Stimulated activated CD4-positive, alpha-beta T cell treated with anti-CD3 and anti-CD28 coated beads, TNF-alpha, amount 100 ng/mL, for 48 hours (primary cell): ENCODE results near the gene LRRC1.
"Not testable (repeated sequence)": the region's sequence is repeated elsewhere in the genome, so short reads cannot be mapped to it uniquely, and the experiment has no call there.

Source experiments
- DNase-seq, 3 donors: peaks; one replicate each; pipeline ENCODE4 v3.0.0-alpha.2; 2020; ENCODE audit warnings: low read depth in 3 of 3

The LRRC1 gene

DNA sequence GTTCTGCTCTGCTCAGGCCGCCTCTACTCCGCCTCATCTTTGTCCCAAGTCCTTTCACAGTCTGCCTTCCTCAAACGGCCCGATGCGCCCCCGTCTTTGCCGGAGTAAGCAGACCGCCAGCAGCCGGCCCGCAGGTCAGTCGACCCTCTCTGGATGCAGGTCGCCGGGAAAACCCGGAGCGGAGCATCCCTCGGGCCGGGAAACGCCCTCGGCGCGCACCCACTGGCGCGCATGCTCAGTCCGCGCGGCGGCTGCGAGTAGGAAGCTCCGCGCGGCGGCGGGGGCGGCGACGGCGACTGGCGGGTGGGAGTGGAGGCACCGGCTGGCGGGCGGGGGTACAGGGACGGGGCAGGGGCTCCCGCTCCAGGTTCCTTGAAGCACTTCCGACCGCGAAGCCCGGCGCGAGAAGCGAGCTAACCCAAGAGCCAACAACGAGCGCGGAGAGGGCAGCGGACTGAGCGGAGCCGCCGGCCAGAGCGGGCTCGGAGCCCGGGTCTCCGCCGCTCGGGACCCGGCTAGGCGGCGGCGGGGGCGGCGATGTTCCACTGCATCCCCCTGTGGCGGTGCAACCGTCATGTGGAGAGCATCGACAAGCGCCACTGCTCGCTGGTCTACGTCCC, at the start of gene LRRC1:
TSS of gene LRRC1 (plus strand) at position 286 of the 620 bp plus-strand sequence. CDS start at position 538, 252 bp downstream.
- peak; percentile 59 to 72 (median 65) for DNase-seq

DNA sequence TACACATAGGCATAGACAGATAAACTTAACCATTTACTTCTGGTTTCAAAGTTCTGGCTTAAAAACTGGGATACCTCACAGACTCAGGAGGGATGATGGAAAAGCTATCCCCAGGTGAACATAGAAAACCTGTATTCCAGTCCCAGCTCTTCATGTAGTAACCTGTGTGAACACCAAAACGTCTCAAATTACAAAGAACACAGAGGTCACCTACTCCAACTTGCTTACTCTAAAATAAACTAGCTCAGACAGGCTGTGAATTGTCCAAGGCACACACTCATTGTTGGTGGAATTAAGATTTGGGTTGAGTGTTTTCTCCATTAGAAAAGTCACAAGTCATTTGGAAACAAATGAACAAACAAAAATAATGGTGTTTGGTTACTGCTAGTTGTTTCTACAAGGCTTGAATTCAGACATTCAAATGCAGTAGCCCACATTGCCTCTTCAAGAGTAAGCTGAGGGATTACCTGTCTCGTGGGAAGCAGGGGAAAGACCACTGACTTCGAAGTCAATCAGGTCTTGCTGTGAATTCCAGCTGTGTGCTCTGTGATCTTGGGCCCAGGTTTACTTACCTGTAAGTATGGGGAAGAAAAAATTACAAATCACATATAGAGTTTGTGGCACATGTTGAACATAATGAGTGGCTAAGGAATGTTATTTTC, 48.2 kb upstream of the LRRC1 start:
- no peak for DNase-seq

DNA sequence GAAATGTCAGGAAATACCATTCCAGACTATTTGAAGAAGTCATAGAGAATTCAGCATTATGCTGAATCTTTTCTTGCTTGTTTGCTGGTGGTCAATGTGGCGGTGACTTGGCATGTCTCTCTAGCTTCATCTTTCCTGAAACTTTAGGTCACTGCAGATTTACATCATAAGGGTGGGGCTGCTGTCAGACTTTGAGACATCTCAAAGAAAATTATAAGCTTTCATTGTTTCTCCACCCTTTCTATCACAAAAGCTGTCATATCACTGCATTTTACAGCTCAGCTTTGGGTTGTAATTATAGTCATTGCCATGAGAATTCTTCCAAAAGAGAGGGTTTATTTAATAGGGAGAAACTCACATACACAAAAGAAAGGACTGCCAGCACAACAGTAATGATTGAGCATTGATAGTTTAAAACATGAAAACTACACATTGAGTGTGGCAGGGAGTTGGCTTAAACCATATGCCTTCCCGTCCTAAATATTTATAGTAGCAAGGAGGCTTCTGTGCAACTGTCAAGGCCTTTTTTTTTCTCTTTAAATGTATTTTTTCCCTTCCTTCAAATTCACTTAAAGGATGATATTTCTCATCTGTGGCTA, 44.7 kb upstream of the LRRC1 start:
- DNase-seq: no peak

DNA sequence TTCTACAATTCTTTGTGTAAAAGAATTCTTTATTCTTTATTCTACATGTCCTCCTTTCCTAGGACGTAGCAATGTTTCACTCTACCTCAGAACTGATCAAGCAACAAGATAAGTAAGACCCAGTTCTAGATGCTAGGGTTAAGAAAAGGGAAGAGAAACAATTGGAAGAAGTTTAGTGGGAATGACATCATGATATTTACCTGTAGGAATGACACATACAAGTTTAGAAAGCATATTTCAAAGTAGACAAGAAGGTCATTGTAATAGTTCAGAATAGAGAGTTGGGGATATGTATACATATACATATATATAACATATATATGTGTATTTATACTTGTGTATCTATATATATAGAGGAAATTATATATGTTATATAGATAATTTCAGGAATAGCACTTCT, 43.4 kb upstream of the LRRC1 start:
- DNase-seq: no peak

DNA sequence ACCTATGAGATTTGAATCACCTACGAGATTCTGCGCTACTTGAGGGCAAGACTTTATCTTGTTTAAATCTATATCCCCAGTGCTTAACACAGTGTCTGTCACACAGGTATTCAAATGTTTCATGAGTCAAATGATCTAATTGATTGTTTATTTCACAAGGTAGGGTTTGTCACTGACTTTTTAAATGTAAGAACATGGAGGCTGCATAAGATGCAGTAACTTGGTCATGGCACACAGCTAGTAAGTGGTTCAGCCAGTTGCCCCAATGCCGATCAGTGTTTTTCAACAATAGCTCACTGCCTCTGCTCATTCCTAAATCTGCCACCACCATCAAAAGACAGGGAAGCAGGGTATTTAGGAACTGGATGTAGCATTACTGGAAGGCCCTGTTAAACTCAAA, 42.4 kb upstream of the LRRC1 start:
- DNase-seq: no peak

DNA sequence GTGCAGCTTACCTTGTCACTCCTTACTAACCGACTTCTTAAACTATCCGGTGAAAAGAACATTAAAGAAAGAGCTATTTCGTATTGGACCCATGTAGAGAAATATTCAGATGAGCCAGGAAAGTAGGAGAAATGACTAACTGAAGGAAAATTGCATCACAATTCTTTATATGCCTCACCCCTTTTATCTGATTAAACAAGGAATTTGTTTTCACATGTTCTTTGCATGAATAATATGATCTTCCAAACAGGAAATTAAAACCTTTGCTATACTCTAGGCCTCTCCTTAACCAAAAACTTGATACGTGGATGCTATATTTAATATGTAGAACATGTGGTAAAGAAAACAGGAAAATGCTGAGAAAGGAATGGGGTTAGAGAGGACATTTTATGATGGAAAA, 41.9 kb upstream of the LRRC1 start:
- DNase-seq: no peak

DNA sequence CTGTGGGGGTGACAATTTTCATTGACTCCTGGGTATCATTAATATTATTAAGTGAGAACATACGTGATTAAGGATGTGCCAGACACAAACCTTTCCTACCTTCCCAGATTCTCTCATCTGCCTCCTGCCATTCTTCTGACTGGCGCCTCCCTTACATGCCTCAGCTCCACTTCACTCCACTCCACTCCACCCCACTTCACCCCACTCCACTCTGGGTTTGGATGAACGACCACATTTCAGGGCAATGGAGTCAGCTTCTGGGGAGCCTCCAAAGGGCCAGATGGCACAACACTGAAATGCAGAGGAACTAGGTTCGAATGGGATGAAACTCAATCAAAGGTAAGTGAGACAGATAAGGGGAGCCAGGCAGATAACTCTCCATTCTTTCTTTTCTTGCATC, 40.5 kb upstream of the LRRC1 start:
- no peak for DNase-seq

DNA sequence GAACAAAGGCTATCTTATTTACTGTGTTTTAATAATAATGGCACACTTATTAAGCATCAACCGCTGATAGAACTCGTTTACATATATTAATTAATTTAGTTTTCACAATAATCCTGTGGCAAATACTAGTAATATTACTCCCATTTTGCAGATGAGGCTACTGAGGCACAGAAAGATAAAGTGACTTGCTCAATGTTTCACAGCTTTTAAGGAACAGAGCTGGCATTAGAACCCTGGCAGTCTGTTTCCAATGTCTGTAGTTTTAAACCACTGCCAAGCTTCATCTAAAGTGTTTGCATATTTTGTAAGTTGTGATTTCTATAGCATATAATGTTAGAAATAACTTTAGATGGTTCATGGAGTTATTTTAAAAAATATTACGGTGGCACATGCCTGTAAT, 38.4 kb upstream of the LRRC1 start:
- no peak for DNase-seq

DNA sequence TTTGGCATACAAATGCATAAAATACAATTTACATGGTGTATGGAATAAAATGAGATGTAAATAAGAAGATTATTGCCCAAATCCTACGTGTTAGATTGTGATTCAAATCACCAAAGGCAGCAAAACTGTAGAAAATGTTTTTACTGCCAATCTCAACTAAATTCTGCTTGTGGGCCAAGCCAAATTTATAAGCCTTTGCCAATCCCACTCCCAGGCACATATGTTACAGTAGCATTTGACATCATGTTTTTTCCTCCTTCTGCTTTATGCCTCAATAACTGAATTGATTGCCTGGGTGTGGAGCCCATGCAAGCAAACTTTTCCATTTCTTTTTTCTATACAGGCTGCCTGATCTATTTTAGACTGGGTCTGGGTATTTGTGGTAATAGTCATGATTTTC, 36.3 kb upstream of the LRRC1 start:
- no peak for DNase-seq

DNA sequence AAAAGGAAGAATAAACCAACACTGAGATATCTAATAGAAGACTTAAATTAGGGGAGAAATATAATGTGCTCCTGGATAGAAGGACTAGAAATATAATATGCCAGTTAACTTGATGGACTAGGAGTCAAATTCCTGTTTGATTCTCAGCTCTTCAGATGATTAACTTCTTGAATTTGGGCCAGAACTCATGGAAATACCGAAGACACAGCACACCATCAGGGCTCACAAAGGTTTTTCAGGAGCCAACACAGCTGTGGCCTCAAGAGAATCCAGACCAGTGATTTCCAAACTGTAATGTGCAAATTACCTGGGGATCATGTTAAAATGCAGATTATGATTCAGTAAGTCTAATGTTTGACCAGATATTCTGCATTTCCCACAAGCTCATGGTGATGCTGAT, 33.8 kb upstream of the LRRC1 start:
- no peak for DNase-seq

DNA sequence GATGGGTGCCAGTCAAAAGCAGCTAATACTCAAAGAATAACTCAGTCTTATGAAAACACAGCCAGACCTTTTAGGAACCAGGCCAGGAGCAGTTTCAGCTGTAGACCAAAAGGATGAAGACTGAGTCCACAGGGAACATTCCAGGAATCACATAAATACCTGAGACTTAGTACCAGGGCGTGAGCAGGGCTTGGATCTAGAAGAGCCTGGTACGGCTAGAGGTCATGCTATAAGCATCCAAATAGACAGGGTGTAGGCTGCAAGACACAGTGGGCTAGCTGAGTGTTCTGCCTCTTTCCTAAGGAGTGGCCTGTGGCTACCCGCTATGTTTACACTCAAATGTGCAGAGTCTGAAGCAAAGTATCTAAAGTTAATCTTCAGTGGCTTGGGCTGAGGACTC, 29.5 kb upstream of the LRRC1 start:
- DNase-seq: no peak

DNA sequence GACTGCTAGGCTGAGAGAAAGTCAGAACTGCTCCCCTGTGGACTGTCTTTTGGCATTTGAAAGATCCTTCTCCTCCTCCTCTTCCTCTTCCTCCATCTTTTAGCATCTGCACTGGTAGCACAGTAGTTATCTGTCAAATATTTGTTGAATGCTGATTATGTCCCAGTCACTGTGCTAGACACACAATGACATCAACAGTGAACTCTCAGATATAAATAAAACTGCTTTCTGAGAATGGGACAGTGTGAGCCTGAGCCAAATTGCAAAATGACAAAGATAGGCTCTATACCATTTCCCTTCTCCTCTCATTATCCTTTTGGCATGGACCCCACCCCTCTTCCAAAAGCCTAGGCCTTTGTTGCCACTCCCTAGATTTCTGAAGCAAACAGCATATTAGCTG, 27.9 kb upstream of the LRRC1 start:
- DNase-seq: no peak

DNA sequence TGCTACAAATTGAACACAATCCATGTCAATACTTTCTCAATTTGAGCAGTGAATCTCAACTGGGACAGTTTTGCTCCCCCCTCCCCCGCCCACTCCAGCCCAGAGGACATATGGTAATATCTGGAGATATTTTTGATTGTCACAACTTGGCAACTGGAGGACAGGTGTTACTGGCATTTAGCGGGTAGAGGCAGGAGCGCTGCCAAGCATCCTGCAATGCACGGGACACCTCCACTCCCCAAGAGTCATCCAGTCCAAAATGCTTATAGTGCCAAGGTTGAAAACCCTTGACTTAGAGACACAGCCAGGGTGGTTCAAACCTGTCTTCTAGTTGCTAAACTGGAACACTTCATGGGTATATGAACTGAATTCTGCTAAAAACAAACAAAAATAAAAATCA, 26.9 kb upstream of the LRRC1 start:
- DNase-seq: no peak

DNA sequence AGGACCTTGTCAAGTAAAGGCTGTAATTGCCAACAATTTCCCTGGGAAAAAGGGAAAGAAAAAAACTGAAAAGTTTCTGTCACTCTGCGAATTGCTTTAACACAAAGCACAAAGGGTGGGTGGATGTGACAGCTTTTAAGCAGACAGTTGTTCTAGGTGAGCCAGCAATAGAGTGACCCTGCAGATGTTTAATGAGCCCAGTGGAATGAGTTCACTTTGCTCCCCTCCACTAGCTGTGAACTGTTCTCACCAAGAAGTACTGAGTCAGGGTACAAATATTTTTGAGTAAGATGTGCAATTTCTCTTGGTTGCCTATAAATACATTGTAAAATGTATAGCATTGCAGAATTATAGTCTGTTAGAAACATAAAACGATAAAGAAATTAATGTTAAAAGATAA, 26.2 kb upstream of the LRRC1 start:
- no peak for DNase-seq

DNA sequence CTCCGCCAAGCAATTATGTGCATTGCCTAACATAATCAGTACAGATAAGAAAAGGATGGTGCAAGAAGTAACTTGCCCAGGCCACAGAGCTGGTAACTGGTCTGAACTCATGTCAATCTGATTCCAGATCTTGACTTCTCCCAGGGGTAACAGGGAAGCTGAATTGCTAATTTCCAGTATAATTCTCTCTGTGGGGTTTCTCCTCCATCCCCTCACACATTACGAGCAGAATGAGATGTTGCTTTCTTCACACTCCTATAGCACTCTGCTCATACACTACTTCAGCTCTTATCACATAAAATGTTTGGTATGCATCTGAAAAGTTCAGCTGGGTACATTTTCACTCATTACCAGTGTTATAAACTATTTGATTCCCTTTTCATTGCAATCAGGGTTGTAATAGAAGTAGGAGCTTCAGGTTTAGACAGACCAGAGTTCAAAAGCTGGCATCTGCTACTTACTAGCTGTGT, 24.0 kb upstream of the LRRC1 start:
- DNase-seq: no peak

DNA sequence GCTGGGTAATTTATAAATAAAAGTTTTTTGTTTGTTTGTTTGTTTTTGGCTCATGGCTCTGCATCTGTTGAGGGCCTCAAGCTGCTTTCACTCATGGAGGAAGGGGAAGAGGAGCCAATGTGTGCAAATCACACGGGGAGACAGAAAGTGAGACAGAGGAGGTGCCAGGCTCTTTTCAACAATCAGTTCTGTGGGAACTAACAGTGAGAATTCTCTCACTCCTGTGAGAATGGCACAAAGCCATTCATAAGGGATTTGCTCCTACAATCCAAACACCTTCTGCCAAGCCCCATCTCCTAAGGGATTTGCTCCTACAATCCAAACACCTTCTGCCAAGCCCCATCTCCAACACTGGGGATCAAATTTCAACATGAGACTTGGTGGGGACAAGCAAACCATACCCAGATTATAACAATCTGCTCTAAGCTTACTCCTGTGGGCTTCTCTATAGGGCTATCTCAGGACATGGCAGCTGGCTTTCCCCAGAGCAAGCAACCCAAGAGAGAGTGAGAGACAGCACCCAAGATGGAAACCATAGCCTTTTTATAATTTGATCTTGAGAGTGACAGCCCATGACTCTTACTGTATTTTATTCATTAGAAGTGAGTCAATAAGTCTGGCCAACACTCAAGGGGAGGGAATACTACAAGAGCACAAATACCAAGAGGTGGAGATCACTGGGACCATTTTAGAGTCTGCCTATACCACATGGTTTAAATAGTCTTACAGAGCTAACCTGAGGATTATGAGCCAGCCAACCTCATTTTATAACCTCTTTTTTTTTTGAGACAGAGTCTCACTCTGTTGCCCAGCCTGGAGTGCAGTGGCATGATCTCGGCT, 22.8 kb upstream of the LRRC1 start:
- no peak for DNase-seq

DNA sequence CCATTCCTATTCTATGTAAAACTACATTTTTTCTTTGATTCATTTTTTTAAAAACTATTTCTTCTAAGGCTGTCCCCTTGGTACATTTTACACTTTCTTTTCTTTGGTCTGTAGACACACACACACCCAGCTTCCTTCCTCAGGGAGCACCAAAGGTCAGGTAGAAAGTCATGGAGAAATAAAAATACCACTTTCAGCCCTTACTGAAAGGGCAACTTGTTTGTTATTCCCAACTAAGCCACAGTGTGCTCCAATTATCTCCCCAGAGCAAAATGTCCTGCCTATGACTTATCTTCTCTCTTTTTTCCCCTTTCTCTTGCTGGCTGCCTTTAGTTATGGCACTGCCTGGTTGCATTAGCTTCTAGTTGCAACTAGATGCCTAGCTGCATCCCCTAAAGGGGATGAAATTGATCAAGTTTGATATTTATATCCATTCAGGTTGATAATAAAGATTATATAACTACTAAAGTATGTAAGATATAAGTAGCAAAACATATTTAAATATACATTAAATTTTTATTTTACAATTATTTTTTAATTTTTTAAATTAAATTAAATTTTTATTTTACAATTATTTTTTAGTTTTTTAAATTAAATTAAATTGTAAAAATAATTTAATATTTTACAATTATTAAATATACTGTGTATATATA, 21.6 kb upstream of the LRRC1 start:
- DNase-seq: no peak

DNA sequence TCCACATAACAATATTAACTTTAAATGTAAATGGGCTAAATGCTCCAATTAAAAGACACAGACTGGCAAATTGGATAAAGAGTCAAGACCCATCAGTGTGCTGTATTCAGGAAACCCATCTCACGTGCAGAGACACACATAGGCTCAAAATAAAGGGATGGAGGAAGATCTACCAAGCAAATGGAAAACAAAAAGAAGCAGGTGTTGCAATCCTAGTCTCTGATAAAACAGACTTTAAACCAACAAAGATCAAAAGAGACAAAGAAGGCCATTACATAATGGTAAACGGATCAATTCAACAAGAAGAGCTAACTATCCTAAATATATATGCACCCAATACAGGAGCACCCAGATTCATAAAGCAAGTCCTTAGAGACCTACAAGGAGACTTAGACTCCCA, 18.7 kb upstream of the LRRC1 start:
- DNase-seq: not testable (repeated sequence)

DNA sequence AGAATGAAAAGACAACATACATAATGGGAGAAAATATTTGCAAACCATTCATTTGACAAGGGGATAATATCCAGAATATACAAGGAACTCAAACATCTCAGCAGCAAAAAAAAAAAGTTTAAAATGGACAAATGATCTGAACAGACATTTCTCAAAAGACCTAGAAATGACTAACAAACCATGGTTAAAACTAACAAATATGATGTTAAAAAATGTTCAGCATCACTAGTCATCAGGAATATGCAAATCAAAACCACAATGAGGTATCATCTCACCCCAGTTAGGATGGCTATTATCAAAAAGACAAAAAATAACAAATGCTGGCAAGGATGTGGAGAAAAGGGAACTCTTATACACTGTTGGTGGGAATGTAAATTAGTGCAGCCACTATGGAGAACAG, 9.8 kb upstream of the LRRC1 start:
- DNase-seq: not testable (repeated sequence)

DNA sequence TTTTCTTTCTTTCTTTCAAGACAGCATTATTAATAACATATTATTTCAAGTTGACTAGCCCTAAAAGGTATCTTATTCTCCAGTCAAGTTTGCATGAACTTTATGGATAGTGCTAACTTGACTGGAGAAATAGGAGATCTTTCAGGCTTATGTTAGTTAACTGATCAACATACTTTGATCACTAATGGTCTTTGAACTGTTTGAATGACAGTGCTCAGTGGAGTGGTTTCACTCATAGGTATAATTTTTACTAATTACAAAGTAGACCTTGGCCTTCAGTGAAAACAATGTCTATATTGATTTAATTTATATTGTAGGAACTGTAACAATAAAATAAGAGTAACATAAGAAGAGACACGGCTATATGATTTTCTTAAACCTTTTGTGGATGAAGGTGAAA, 8.0 kb upstream of the LRRC1 start:
- DNase-seq: no peak

DNA sequence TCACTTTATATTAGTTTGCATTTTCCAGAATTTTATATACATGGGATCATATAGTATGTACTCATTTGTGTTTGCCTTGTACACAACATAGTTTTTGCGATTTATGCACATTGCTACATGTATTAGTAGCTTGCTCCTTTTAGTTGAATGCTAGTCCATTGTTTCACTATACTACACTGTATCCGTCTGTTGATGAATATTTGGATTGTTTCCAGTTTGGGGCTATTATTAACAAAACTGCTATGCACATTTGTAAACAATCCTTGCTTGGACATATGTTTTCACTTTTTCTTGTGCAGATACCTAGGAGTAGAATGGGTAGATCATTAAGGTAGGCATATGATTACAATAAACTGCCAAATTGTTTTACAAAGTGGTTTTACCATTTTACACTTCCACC, 3.9 kb upstream of the LRRC1 start:
- no peak for DNase-seq

DNA sequence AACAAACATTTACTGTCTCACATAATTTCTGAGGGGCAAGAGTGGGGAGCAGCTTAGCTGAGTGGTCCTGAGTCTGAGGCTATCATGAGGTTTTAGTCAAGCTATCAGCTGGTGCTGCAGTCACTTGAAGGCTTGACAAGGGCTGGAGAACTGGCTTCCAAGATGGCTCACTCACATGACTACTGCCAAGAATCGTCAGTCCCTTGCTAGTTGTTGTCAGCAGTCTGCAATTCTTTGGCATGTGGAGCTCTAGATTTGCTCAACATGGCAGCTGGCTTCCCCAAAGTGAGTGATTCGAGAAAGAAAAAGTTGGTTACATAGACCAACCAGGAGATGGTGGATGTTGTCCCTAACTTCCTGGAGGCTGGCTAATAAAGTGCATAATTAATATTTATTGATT, 2.8 kb upstream of the LRRC1 start:
- DNase-seq: no peak
